Neural progenitor cell (in vitro differentiated cells): ENCODE results near the gene COMMD1. TPM values are rescaled to one million over a fixed set of nuclear protein-coding genes. Genes with fewer than 3 reads are reported as not detected.

Source experiments
- DNase-seq: peaks from one replicate; pipeline ENCODE4 v3.0.0-alpha.2; 2016; ENCODE audit warnings: low spot score
- H2AFZ ChIP-seq: fragments of 200-600 bp; sonication (generic); replicated peaks from 2 replicates; pipeline ENCODE4 v1.6.1; 2016; ENCODE audit warnings: antibody characterized with exemption
- H3F3A ChIP-seq: fragments of 200-600 bp; sonication (generic); 2 replicates; pipeline ENCODE4 v1.6.1; 2016; ENCODE audit warnings: antibody characterized with exemption, low read depth
- H3K27ac ChIP-seq: fragments of 200-600 bp; sonication (generic); 2 replicates; pipeline ENCODE4 v1.5.1; 2016; ENCODE audit warnings: mild to moderate bottlenecking
- H3K27me3 ChIP-seq: fragments of 200-600 bp; sonication (generic); 2 replicates; pipeline ENCODE4 v1.6.1; 2016; ENCODE audit warnings: mild to moderate bottlenecking, moderate library complexity
- H3K36me3 ChIP-seq: fragments of 200-600 bp; sonication (generic); 2 replicates; pipeline ENCODE4 v1.5.1; 2016
- H3K4me1 ChIP-seq: fragments of 200-600 bp; sonication (generic); 2 replicates; pipeline ENCODE4 v1.6.1; 2016; ENCODE audit warnings: mixed run types
- H3K4me2 ChIP-seq: fragments of 200-600 bp; sonication (generic); 2 replicates; pipeline ENCODE4 v1.6.1; 2016
- H3K4me3 ChIP-seq: fragments of 200-600 bp; sonication (generic); 2 replicates; pipeline ENCODE4 v1.5.1; 2016
- H3K79me2 ChIP-seq: fragments of 200-600 bp; sonication (generic); 2 replicates; pipeline ENCODE4 v1.6.1; 2016; ENCODE audit warnings: low read depth
- H3K9ac ChIP-seq: fragments of 200-600 bp; sonication (generic); 2 replicates; pipeline ENCODE4 v1.6.1; 2016
- H3K9me3 ChIP-seq: fragments of 200-600 bp; sonication (generic); 2 replicates; pipeline ENCODE4 v1.5.1; 2016; ENCODE audit warnings: low read depth
- H4K20me1 ChIP-seq: fragments of 200-600 bp; sonication (generic); 2 replicates; pipeline ENCODE4 v1.6.1; 2016; ENCODE audit warnings: low read depth
- H3K27ac Mint-ChIP-seq: 3 replicates; pipeline ENCODE4 v1.8.0; 2021; ENCODE audit warnings: mixed read lengths
- H3K27me3 Mint-ChIP-seq: 2 replicates; pipeline ENCODE4 v1.8.0; 2022; ENCODE audit warnings: low read depth, mild to moderate bottlenecking, inconsistent platforms, moderate library complexity, mixed read lengths; ENCODE audit not compliant: insufficient read depth
- H3K36me3 Mint-ChIP-seq: 3 replicates; pipeline ENCODE4 v1.8.0; 2021; ENCODE audit warnings: mixed read lengths
- H3K4me1 Mint-ChIP-seq: 3 replicates; pipeline ENCODE4 v1.8.0; 2021; ENCODE audit warnings: mixed read lengths
- H3K4me3 Mint-ChIP-seq: 3 replicates; pipeline ENCODE4 v1.8.0; 2021; ENCODE audit warnings: mild to moderate bottlenecking, moderate library complexity, mixed read lengths
- H3K9me3 Mint-ChIP-seq: 3 replicates; pipeline ENCODE4 v1.8.0; 2020; ENCODE audit warnings: mixed read lengths
- EZH2 ChIP-seq: fragments of 200-600 bp; sonication (generic); IDR thresholded peaks from 2 replicates; pipeline ENCODE4 v1.6.1; 2017; ENCODE audit warnings: antibody characterized with exemption, mild to moderate bottlenecking, moderate library complexity
- EZH2phosphoT487 ChIP-seq: fragments of 200-600 bp; sonication (generic); IDR thresholded peaks from 2 replicates; pipeline ENCODE4 v1.6.1; 2017; ENCODE audit warnings: antibody characterized with exemption
- total RNA-seq: library from RNA; depleted of rRNA; stranded (reverse); fragments of >200 nt; gene quantifications from 2 replicates; pipeline ENCODE4 v1.2.3, GENCODE V29; 2015; ENCODE audit warnings: low replicate concordance
- TF ChIP-seq, protein P1 (sequence below): fragments of 200-600 bp; sonication (generic); IDR thresholded peaks from 2 replicates; pipeline ENCODE4 v1.5.1; 2017; ENCODE audit warnings: antibody characterized with exemption, mild to moderate bottlenecking

Gene COMMD1
- total RNA-seq, 1 donor from 2014 or later: 26.7 TPM

DNA sequence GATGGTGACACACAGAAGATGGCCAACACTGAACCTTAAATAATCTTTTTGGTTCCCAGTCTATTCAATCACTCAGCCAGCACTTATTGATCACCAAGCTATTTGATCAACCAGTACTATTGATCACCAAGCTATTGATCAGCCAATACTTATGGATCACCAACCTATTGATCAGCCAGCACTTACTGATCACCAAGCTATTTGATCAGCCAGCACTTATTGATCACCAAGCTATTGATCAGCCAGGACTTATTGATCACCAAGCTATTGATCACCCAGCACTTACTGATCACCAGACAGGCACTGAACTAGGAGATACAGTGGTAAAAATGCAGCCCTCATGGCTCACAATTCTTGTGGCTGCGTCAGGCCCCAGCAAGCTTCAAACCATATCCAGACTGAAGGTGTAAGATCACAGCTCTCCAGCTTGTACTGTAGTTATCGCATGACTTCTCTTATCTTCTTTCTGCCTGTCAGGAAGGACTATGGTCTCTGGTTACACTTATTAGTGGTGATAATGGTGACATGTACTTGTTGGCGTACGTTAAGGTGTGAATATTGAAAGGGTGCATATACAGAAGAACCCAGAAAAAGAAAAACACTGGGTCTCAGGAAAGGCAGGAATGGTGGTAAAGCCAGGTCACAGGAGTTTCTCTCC, 272.0 kb downstream of the COMMD1 start:
- H4K20me1 ChIP-seq: no peaks in the 10 kb centered on the region
- H3F3A ChIP-seq: no peaks in the 10 kb centered on the region

DNA sequence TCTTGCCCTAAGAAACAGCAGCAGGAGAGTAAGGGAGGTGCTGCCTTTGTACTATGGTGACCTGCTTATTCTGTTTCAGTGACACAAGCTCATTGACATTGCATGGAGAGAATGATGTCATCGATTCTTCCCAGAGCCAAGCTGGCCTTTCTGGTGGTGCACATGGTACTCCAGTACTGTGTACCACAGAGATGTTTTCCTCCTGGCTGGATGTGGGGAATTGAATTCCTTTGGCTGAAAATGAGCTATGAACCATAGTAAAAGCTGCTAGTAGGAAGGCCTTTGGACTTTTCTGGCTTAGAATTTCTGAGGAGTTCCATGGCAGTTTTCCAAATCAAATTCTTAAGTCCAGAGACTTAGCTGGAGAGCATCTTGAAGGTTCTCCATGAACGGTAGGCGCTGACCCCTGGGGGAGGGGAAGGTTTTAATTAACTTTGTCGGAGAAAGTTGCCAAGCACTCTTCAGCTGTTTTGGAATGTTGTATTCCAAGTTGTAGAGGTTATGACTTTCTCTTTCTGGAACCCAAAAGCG, 273.3 kb downstream of the COMMD1 start:
- no peak for TF ChIP-seq EZH2
- TF ChIP-seq EZH2phosphoT487: no peak
- TF ChIP-seq, protein P1, sequence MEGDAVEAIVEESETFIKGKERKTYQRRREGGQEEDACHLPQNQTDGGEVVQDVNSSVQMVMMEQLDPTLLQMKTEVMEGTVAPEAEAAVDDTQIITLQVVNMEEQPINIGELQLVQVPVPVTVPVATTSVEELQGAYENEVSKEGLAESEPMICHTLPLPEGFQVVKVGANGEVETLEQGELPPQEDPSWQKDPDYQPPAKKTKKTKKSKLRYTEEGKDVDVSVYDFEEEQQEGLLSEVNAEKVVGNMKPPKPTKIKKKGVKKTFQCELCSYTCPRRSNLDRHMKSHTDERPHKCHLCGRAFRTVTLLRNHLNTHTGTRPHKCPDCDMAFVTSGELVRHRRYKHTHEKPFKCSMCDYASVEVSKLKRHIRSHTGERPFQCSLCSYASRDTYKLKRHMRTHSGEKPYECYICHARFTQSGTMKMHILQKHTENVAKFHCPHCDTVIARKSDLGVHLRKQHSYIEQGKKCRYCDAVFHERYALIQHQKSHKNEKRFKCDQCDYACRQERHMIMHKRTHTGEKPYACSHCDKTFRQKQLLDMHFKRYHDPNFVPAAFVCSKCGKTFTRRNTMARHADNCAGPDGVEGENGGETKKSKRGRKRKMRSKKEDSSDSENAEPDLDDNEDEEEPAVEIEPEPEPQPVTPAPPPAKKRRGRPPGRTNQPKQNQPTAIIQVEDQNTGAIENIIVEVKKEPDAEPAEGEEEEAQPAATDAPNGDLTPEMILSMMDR: no peak
- H3K27me3 Mint-ChIP-seq: peaks cover 4% of the 10 kb centered on the region
- H3K27ac ChIP-seq: no peak overlapping the region

More for the DNA sequence above, 272.0 kb downstream of the COMMD1 start:
- no peaks in the 10 kb centered on the region for H3K36me3 ChIP-seq
- H3K4me1 ChIP-seq: peaks cover 15% of the 10 kb centered on the region
- no peak overlapping the region for H3K27ac Mint-ChIP-seq
- no peak for TF ChIP-seq EZH2
- DNase-seq: no peak
- peaks cover 4% of the 10 kb centered on the region for H3K27me3 Mint-ChIP-seq
- H2AFZ ChIP-seq: no peak overlapping the region
- H3K9me3 ChIP-seq: no peaks in the 10 kb centered on the region
- H3K79me2 ChIP-seq: no peaks in the 10 kb centered on the region
- no peak overlapping the region for H3K4me3 ChIP-seq
- no peaks in the 10 kb centered on the region for H3K9me3 Mint-ChIP-seq
- peaks cover 16% of the 10 kb centered on the region for H3K4me1 Mint-ChIP-seq
- no peak overlapping the region for H3K4me3 Mint-ChIP-seq
- H3K27ac ChIP-seq: no peak overlapping the region
- H3K9ac ChIP-seq: no peak overlapping the region
- no peak overlapping the region for H3K4me2 ChIP-seq
- H3K27me3 ChIP-seq: no peaks in the 10 kb centered on the region
- no peaks in the 10 kb centered on the region for H3K36me3 Mint-ChIP-seq

DNA sequence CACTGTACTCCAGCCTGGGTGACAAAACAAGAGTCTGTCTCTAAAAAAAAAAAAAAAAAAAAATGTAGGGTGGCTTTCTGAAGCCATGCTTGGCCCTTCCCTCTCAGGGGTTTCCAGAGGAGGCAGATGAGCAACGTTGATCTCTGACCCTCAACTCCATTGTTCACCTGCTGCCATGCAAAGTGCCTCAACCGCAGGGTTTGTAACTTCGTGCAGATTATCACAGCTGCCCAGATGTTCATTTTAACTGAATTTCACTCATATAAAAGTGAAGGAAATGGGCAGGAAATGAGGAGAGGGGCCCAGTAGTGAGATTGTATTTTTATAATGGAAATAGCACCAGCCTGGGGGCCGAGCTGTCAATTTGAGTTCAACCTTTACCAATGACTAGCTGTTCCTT, 275.5 kb downstream of the COMMD1 start:
- Histone ChIP-seq H4K20me1 (no peaks in the 10 kb centered on the region), H3K9me3 (no peaks in the 10 kb centered on the region), H3K4me3 (no peak overlapping the region), H3K9ac (no peak overlapping the region), H2AFZ (no peak overlapping the region), H3K79me2 (no peaks in the 10 kb centered on the region), H3K27ac (no peak overlapping the region), H3F3A (no peaks in the 10 kb centered on the region), H3K27me3 (no peaks in the 10 kb centered on the region), H3K4me2 (no peak overlapping the region), H3K36me3 (no peaks in the 10 kb centered on the region), H3K4me1 (peaks cover 15% of the 10 kb centered on the region)
- H3K4me1 Mint-ChIP-seq: peaks cover 11% of the 10 kb centered on the region
- H3K27me3 Mint-ChIP-seq: peaks cover 2% of the 10 kb centered on the region
- peak; percentile 24 for DNase-seq
- no peak overlapping the region for H3K4me3 Mint-ChIP-seq
- no peak for TF ChIP-seq EZH2phosphoT487
- TF ChIP-seq, protein P1: no peak
- no peak for TF ChIP-seq EZH2
- H3K27ac Mint-ChIP-seq: no peak overlapping the region
- peaks cover 1% of the 10 kb centered on the region for H3K9me3 Mint-ChIP-seq
- H3K36me3 Mint-ChIP-seq: no peaks in the 10 kb centered on the region

More for the DNA sequence above, 273.3 kb downstream of the COMMD1 start:
- H3F3A ChIP-seq: no peaks in the 10 kb centered on the region
- H4K20me1 ChIP-seq: no peaks in the 10 kb centered on the region
- no peak overlapping the region for H3K9ac ChIP-seq
- no peaks in the 10 kb centered on the region for H3K27me3 ChIP-seq
- no peak overlapping the region for H3K4me2 ChIP-seq
- H3K4me3 ChIP-seq: no peak overlapping the region
- DNase-seq: no peak
- H3K4me3 Mint-ChIP-seq: no peak overlapping the region
- H3K79me2 ChIP-seq: no peaks in the 10 kb centered on the region
- no peak overlapping the region for H3K27ac Mint-ChIP-seq
- H2AFZ ChIP-seq: no peak overlapping the region
- H3K36me3 ChIP-seq: no peaks in the 10 kb centered on the region
- peaks cover 15% of the 10 kb centered on the region for H3K4me1 ChIP-seq
- H3K9me3 ChIP-seq: no peaks in the 10 kb centered on the region
- no peaks in the 10 kb centered on the region for H3K9me3 Mint-ChIP-seq
- no peaks in the 10 kb centered on the region for H3K36me3 Mint-ChIP-seq
- peaks cover 16% of the 10 kb centered on the region for H3K4me1 Mint-ChIP-seq

DNA sequence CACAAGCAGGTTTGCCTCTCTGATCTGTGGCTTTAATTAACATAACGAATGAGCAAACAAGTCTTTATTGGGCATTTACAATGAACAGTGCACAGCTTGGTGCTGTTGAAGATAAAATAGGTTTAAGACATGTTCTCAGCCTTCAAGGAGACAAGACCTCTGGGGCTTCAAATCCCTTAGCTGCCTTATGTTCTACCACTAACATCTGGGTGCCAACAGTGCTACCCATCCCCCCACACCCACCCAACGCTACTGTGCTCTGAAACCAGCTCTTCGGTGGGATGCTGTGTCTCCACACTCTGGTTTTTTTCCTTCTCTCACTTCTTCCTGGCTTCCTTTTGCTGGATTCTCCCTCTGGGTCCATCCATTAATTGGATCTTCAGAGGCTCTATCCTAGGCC, 276.4 kb downstream of the COMMD1 start:
- no peak overlapping the region for H2AFZ ChIP-seq
- H3K27me3 Mint-ChIP-seq: peaks cover 2% of the 10 kb centered on the region
- DNase-seq: no peak
- no peaks in the 10 kb centered on the region for H4K20me1 ChIP-seq
- no peaks in the 10 kb centered on the region for H3K36me3 Mint-ChIP-seq
- TF ChIP-seq, protein P1: no peak
- TF ChIP-seq EZH2phosphoT487: no peak
- no peak for TF ChIP-seq EZH2
- no peak overlapping the region for H3K27ac Mint-ChIP-seq
- peaks cover 2% of the 10 kb centered on the region for H3K9me3 Mint-ChIP-seq
- no peaks in the 10 kb centered on the region for H3K27me3 ChIP-seq
- peaks cover 15% of the 10 kb centered on the region for H3K4me1 ChIP-seq
- H3K79me2 ChIP-seq: no peaks in the 10 kb centered on the region
- H3K27ac ChIP-seq: no peak overlapping the region
- peaks cover 7% of the 10 kb centered on the region for H3K4me1 Mint-ChIP-seq
- H3K9ac ChIP-seq: no peak overlapping the region
- peak overlapping the region; percentile 28 for H3K4me2 ChIP-seq
- H3K36me3 ChIP-seq: no peaks in the 10 kb centered on the region
- no peak overlapping the region for H3K4me3 ChIP-seq
- H3F3A ChIP-seq: no peaks in the 10 kb centered on the region
- no peak overlapping the region for H3K4me3 Mint-ChIP-seq
- no peaks in the 10 kb centered on the region for H3K9me3 ChIP-seq
